Adrenal gland (tissue), 12 donors: Measurements from ENCODE around the gene GNAO1. TPM values are rescaled to one million over a fixed set of nuclear protein-coding genes. Genes with fewer than 3 reads are reported as not detected.

Source experiments
- DNase-seq, 7 donors: peaks; one replicate each; pipeline ENCODE4 v3.0.0-alpha.2; 2019 to 2020
- H3K27ac ChIP-seq, 5 donors: fragments of 200-600 bp; sonication (generic) in 4 of 5; 1 replicate in 3 of 5; 2 replicates in 2 of 5; pipeline versions ENCODE4 v1.5.1 to v1.8.0; 2016 to 2020; ENCODE audit warnings: mild to moderate bottlenecking in 1 of 5
- H3K27me3 ChIP-seq: fragments of 200-600 bp; 2 replicates; pipeline ENCODE4 v1.8.0; 2021
- H3K36me3 ChIP-seq, 2 donors: fragments of 200-600 bp; replicated peaks in 1 of 2; 1 replicate in 1 of 2; 2 replicates in 1 of 2; pipeline versions ENCODE4 v1.5.1 to v1.8.0; 2018 to 2022
- H3K4me1 ChIP-seq, 2 donors: fragments of 200-600 bp; replicated peaks in 1 of 2; 1 replicate in 1 of 2; 2 replicates in 1 of 2; pipeline versions ENCODE4 v1.5.1 to v1.8.0; 2018 to 2021
- H3K4me3 ChIP-seq, 4 donors: fragments of 200-600 bp; sonication (generic) in 3 of 4; one replicate each; pipeline ENCODE4 v1.5.1; 2016 to 2018
- H3K9me3 ChIP-seq, 3 donors: fragments of 200-600 bp; sonication (generic) in 1 of 3; replicated peaks in 1 of 3; 1 replicate in 2 of 3; 2 replicates in 1 of 3; pipeline versions ENCODE4 v1.5.1 to v1.8.0; 2016 to 2021
- CTCF ChIP-seq, 6 experiments: fragments of 450-650 bp in 4 of 6; fragments of 200-600 bp in 2 of 6; sonication (generic) in 1 of 6; IDR thresholded peaks; 1 replicate in 5 of 6; 2 replicates in 1 of 6; pipeline versions ENCODE4 v1.5.1 to v1.8.0; 2016 to 2021; ENCODE audit warnings: antibody characterized with exemption in 6 of 6, mild to moderate bottlenecking in 2 of 6, moderate library complexity in 1 of 6
- POLR2A ChIP-seq, 2 donors: fragments of 450-650 bp; IDR thresholded peaks; one replicate each; pipeline ENCODE4 v1.6.1; 2017; ENCODE audit warnings: antibody characterized with exemption in 2 of 2, mild to moderate bottlenecking in 2 of 2, moderate library complexity in 1 of 2
- WGBS, 4 donors: extraction: QIAGEN DNeasy Blood & Tissue Kit in 2 of 4; methylation state at CpG; one replicate each; pipeline versions ENCODE4 v1.1.5 to v1.1.7; 2013 to 2017; 5-methylcytosine and 5-hydroxymethylcytosine counted together
- intact Hi-C, 2 donors: fragments of 100-400 bp; cut with DNase I; formaldehyde crosslinking; loops; one replicate each; pipeline versions ENCODE4 v1.14.1 to v1.15.0; 2022 to 2023
- polyA plus RNA-seq, 3 donors: library from polyadenylated mRNA; stranded (reverse); fragments of 200-250 nt in 2 of 3; fragments of 350-450 nt in 1 of 3; fragmentation: Illumina TruSeq in 1 of 3; extraction: RNeasy Lipid Tissue Mini Kit (QIAGEN cat#74804) in 1 of 3; gene quantifications; one replicate each; pipeline ENCODE4 v1.2.3, GENCODE V29; 2013 to 2014
- total RNA-seq, 9 donors: library from RNA; depleted of rRNA in 4 of 9; stranded (reverse); fragments of >200 nt in 4 of 9; fragments of 120-200 nt in 1 of 9; fragmentation: NEBNext Ultra II Directional in 1 of 9; extraction: Animal tissue kit (Norgen Biotek cat#: 25700) in 1 of 9; gene quantifications; one replicate each; pipeline versions ENCODE4 v1.1.0 to v1.2.4, GENCODE V29; 2013 to 2023
- donor health status: healthy with polysubstance abuse.
- donor health status: Bipolar disorder and iron deficiency.
- donor health status: DM: yes; HTN: yes; CAD: no.
- donor health status: DM: no; HTN: no; CAD: no.
- donor health status: DM: no; HTN: no; CAD: no.
- donor health status: DM: yes; HTN: yes; CAD: no.

The GNAO1 gene
- total and polyA plus RNA-seq, 12 donors, result 1.8 to 36.6 (median 5.9) TPM

- DNase-seq, result no peak
- no peak for TF ChIP-seq POLR2A (IDR thresholded peaks at IDR 0.05)
- no peak for TF ChIP-seq CTCF (IDR thresholded peaks at IDR 0.05)
- Histone ChIP-seq H3K27ac (no peak overlapping the region), H3K4me1 (no peaks in the 10 kb centered on the region), H3K4me3 (no peak overlapping the region), H3K27me3 (no peaks in the 10 kb centered on the region), H3K36me3 (no peaks in the 10 kb centered on the region), H3K9me3 (no peaks in the 10 kb centered on the region)
- WGBS, 4 donors, result 77 to 90% (median 84%) methylated on average over 8 of the region's 8 CpGs
- intact Hi-C loops, result no loop called here
Measured at GRCh38 chr16:56258508-56259424, 67.5 kb downstream of the GNAO1 start.

- no peak overlapping the region for H3K27ac ChIP-seq
- 72 to 81% (median 77%) methylated on average over 4 of the region's 4 CpGs for WGBS, 4 donors
- intact Hi-C loops, result no loop called here
Measured at GRCh38 chr16:56259425-56259779, 68.1 kb downstream of the GNAO1 start.

GRCh38 chr16:56260378-56261160 lies 69.3 kb downstream of the GNAO1 start:
- 73 to 87% (median 84%) methylated on average over 11 to 13 of the region's 13 CpGs for WGBS, 4 donors
- intact Hi-C loops, result no loop called here

More at GRCh38 chr16:56259425-56259779, 68.1 kb downstream of the GNAO1 start:
- Histone ChIP-seq H3K4me1 (no peaks in the 10 kb centered on the region), H3K27me3 (no peaks in the 10 kb centered on the region), H3K36me3 (no peaks in the 10 kb centered on the region), H3K4me3 (no peak overlapping the region), H3K9me3 (no peaks in the 10 kb centered on the region)
- TF ChIP-seq CTCF (IDR thresholded peaks at IDR 0.05) (no peak), POLR2A (IDR thresholded peaks at IDR 0.05) (no peak)
- no peak for DNase-seq

More at GRCh38 chr16:56260378-56261160, 69.3 kb downstream of the GNAO1 start:
- no peaks in the 10 kb centered on the region for H3K9me3 ChIP-seq
- H3K4me1 ChIP-seq, result no peaks in the 10 kb centered on the region
- H3K4me3 ChIP-seq, result no peak overlapping the region
- H3K27ac ChIP-seq, result no peak overlapping the region
- DNase-seq, result no peak
- no peaks in the 10 kb centered on the region for H3K27me3 ChIP-seq
- TF ChIP-seq CTCF (IDR thresholded peaks at IDR 0.05), result no peak
- no peak for TF ChIP-seq POLR2A (IDR thresholded peaks at IDR 0.05)
- H3K36me3 ChIP-seq, result no peaks in the 10 kb centered on the region
